ENCODE measurements around the gene ZNF524.

GRCh38 chr19:55550321-55550650 is 49.8 kb upstream of the ZNF524 start:
- TF ChIP-seq EP300 (IDR thresholded peaks at IDR 0.05) (no peak), CTCF (IDR thresholded peaks at IDR 0.05) (no peak), POLR2A (IDR thresholded peaks at IDR 0.05) (no peak), POLR2AphosphoS5 (IDR thresholded peaks at IDR 0.05) (no peak)
